Erythroblast (primary cell): ENCODE measurements around the gene YPEL2.

Experiments used
- GATA1 ChIP-seq: IDR thresholded peaks from 2 replicates; pipeline ENCODE4 v1.6.1; 2011; ENCODE audit warnings: low read depth, mild to moderate bottlenecking, control low read depth, low read length, moderate library complexity
- POLR2A ChIP-seq: IDR thresholded peaks from 2 replicates; pipeline ENCODE4 v1.6.1; 2011; ENCODE audit warnings: mild to moderate bottlenecking, low read length

DNA sequence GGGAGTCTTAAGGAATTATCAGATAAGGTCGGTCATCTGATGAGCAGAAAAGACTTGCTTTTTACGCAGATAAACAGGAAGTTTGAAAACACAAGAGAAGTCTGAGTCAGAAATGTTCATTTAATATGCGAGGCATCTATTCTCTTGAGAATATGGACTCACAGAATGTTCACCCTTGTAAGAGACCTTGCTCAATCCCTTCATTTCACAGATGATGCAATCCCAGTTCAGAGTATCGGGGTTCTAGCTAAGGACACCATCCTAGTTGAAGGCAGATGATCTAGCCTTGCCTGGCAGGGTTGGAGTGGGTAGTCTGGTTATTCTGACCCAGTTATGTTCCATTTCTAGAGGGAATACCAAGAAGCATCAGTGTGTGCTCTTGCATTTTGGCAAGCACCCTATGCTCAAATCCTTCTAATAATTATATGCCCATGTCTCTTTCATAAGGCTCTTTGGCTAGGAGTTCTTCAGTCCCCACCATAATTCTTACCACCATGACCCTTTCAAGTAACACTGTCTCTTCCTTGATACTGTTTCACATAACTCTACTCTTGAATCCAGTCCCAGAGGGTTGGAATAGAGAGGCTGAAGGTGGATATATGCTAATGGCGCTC lies 42.5 kb downstream of the YPEL2 start:
- TF ChIP-seq POLR2A: no peak
- no peak for TF ChIP-seq GATA1
